ENCODE measurements around the gene NUDT4.

- no peak for TF ChIP-seq CTCF (IDR thresholded peaks at IDR 0.05)
- TF ChIP-seq POLR2A (IDR thresholded peaks at IDR 0.05), result no peak
Measured at GRCh38 chr12:93422050-93422449, 44.3 kb downstream of the NUDT4 start.

Data from esophagus squamous epithelium (tissue), 4 donors.